Measurements from ENCODE around the gene CYYR1.

GRCh38 chr21:26437326-26438009 is 135.6 kb downstream of the CYYR1 start:
- TF ChIP-seq, protein P1, sequence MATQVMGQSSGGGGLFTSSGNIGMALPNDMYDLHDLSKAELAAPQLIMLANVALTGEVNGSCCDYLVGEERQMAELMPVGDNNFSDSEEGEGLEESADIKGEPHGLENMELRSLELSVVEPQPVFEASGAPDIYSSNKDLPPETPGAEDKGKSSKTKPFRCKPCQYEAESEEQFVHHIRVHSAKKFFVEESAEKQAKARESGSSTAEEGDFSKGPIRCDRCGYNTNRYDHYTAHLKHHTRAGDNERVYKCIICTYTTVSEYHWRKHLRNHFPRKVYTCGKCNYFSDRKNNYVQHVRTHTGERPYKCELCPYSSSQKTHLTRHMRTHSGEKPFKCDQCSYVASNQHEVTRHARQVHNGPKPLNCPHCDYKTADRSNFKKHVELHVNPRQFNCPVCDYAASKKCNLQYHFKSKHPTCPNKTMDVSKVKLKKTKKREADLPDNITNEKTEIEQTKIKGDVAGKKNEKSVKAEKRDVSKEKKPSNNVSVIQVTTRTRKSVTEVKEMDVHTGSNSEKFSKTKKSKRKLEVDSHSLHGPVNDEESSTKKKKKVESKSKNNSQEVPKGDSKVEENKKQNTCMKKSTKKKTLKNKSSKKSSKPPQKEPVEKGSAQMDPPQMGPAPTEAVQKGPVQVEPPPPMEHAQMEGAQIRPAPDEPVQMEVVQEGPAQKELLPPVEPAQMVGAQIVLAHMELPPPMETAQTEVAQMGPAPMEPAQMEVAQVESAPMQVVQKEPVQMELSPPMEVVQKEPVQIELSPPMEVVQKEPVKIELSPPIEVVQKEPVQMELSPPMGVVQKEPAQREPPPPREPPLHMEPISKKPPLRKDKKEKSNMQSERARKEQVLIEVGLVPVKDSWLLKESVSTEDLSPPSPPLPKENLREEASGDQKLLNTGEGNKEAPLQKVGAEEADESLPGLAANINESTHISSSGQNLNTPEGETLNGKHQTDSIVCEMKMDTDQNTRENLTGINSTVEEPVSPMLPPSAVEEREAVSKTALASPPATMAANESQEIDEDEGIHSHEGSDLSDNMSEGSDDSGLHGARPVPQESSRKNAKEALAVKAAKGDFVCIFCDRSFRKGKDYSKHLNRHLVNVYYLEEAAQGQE (IDR thresholded peaks at IDR 0.05): no peak
- no peak for TF ChIP-seq FOXA2 (IDR thresholded peaks at IDR 0.05)
- TF ChIP-seq, protein P2, sequence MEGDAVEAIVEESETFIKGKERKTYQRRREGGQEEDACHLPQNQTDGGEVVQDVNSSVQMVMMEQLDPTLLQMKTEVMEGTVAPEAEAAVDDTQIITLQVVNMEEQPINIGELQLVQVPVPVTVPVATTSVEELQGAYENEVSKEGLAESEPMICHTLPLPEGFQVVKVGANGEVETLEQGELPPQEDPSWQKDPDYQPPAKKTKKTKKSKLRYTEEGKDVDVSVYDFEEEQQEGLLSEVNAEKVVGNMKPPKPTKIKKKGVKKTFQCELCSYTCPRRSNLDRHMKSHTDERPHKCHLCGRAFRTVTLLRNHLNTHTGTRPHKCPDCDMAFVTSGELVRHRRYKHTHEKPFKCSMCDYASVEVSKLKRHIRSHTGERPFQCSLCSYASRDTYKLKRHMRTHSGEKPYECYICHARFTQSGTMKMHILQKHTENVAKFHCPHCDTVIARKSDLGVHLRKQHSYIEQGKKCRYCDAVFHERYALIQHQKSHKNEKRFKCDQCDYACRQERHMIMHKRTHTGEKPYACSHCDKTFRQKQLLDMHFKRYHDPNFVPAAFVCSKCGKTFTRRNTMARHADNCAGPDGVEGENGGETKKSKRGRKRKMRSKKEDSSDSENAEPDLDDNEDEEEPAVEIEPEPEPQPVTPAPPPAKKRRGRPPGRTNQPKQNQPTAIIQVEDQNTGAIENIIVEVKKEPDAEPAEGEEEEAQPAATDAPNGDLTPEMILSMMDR (IDR thresholded peaks at IDR 0.05; ENCODE audit: low read depth, low read length, missing input control): no peak
- TF ChIP-seq, protein P3, sequence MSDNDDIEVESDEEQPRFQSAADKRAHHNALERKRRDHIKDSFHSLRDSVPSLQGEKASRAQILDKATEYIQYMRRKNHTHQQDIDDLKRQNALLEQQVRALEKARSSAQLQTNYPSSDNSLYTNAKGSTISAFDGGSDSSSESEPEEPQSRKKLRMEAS (IDR thresholded peaks at IDR 0.05): no peak
- TF ChIP-seq, protein P4, sequence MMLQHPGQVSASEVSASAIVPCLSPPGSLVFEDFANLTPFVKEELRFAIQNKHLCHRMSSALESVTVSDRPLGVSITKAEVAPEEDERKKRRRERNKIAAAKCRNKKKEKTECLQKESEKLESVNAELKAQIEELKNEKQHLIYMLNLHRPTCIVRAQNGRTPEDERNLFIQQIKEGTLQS (IDR thresholded peaks at IDR 0.05): no peak
- TF ChIP-seq TAF1 (conservative IDR thresholded peaks at IDR 0.05): no peak
- no peak for TF ChIP-seq JUND (IDR thresholded peaks at IDR 0.05)
- TF ChIP-seq FOXA1 (IDR thresholded peaks at IDR 0.05): no peak
- TF ChIP-seq EGR1 (IDR thresholded peaks at IDR 0.05; ENCODE audit: low read depth in 2 of 2): no peak
- no peak for TF ChIP-seq RAD21 (IDR thresholded peaks at IDR 0.05)
- no peak for TF ChIP-seq YY1 (IDR thresholded peaks at IDR 0.05)
- TF ChIP-seq ZBTB33 (IDR thresholded peaks at IDR 0.05): no peak

Measured in liver (tissue), 3 donors.